ENCODE data around the gene STK4. TPM values are rescaled to one million over a fixed set of nuclear protein-coding genes. Genes with fewer than 3 reads are reported as not detected.

Gene STK4
- total and polyA plus RNA-seq, 4 experiments from 2014 or later = 151 to 374 (median 312) TPM

DNA sequence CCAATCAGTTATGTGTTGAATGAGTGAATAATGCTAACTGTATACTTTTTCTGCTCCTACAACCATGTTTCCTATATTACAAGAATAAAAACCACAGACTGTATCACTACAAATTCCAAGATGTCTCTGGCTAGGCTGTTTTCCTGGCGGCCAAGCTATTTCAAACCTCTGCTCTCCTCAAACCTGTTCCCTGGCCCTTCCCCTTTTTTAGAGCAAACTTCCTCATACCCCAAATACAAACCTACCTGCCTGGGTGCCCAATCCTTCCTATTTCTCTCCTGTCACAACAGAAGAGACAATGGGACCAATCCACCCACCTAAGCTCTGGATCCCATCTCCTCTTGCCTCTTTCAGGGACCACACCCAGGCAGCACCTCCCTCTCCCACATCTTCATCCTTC is 13.6 kb upstream of the STK4 start:
- peaks cover 62 to 75% of the 10 kb centered on the region in 2 donors for H3K36me3 Mint-ChIP-seq
- POLR2A ChIA-PET (ENCODE audit: partially characterized antibody) = no interaction called here
- H3K9me3 Mint-ChIP-seq = no peaks in the 10 kb centered on the region

DNA sequence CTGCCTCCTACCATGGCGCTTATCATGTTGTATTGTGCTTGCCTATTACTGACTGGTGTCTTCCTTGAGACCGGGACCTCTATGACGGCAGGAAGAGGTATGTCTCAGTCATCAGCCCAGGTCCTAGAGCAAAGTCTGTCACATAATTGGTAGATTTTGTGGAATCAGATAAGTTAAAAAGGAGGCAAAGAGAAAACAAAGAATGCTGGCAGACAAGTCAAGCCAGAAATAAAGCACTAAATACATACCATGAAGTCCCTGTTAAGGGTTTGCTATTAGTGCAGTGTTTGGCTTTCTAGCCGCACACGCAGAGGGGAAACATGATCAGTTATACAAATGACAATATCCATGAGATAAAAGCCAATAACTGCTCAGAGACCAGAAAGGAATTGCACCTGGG is 12.1 kb upstream of the STK4 start:
- Histone ChIP-seq H3K4me1 (ENCODE audit: insufficient read depth, low read length) (peaks cover 12% of the 10 kb centered on the region), H3K9me3 (ENCODE audit: control insufficient read depth in 1 of 2, low read length in 2 of 2) (no peaks in the 10 kb centered on the region), H3K27me3 (ENCODE audit: insufficient read depth, low read length) (no peaks in the 10 kb centered on the region), H3K36me3 (ENCODE audit: insufficient read depth, low read length) (peaks cover 61% of the 10 kb centered on the region), H3K4me3 (ENCODE audit: low read length in 2 of 2) (no peak overlapping the region), H3K27ac (ENCODE audit: low read depth, low read length) (no peak overlapping the region)
- no peak for DNase-seq
- H3K27me3 Mint-ChIP-seq = no peaks in the 10 kb centered on the region
- ChIA-PET POLR2A (ENCODE audit: partially characterized antibody) (interaction anchor here (1.1 kb wide), 2 partner anchors 25 to 62 kb away, joined by 3 read pairs; no protein-coding TSS in a partner anchor), CTCF (ENCODE audit: partially characterized antibody) (no interaction called here)
- peaks cover 66 to 67% of the 10 kb centered on the region in 2 donors for H3K36me3 Mint-ChIP-seq
- H3K4me1 Mint-ChIP-seq = peaks cover 29 to 34% (median 32%) of the 10 kb centered on the region in 4 donors
- H3K4me3 Mint-ChIP-seq = no peak overlapping the region
- H3K27ac Mint-ChIP-seq = peak overlapping the region in 4 of 7 donors; percentile 51 to 91 (median 74)
- H3K9me3 Mint-ChIP-seq = no peaks in the 10 kb centered on the region
- intact Hi-C loops (cut with micrococcal nuclease) = no loop called here

More for the DNA sequence above, 13.6 kb upstream of the STK4 start:
- no peak overlapping the region for H3K4me3 ChIP-seq (ENCODE audit: low read length in 2 of 2)
- H3K9me3 ChIP-seq (ENCODE audit: control insufficient read depth in 1 of 2, low read length in 2 of 2) = no peaks in the 10 kb centered on the region
- no peaks in the 10 kb centered on the region for H3K27me3 ChIP-seq (ENCODE audit: insufficient read depth, low read length)
- intact Hi-C loops (cut with micrococcal nuclease) = no loop called here
- H3K4me3 Mint-ChIP-seq = no peak overlapping the region
- DNase-seq = no peak
- H3K27ac ChIP-seq (ENCODE audit: low read depth, low read length) = no peak overlapping the region
- H3K27me3 Mint-ChIP-seq = no peaks in the 10 kb centered on the region
- peaks cover 16 to 20% (median 18%) of the 10 kb centered on the region in 4 donors for H3K4me1 Mint-ChIP-seq
- CTCF ChIA-PET (ENCODE audit: partially characterized antibody) = interaction anchor here (1.0 to 2.3 kb wide), 5 partner anchors 10 to 61 kb away, joined by 3 to 7 read pairs (median 5); no protein-coding TSS in a partner anchor
- peak overlapping the region in 4 of 7 donors; percentile 47 to 95 (median 78) for H3K27ac Mint-ChIP-seq
- H3K36me3 ChIP-seq (ENCODE audit: insufficient read depth, low read length) = peaks cover 69% of the 10 kb centered on the region
- H3K4me1 ChIP-seq (ENCODE audit: insufficient read depth, low read length) = no peaks in the 10 kb centered on the region

GRCh38 chr20:44955270-44955669 is 11.0 kb upstream of the STK4 start:
- no peak overlapping the region for H3K4me3 ChIP-seq (ENCODE audit: low read length in 2 of 2)
- H3K9me3 ChIP-seq (ENCODE audit: control insufficient read depth in 1 of 2, low read length in 2 of 2) = no peaks in the 10 kb centered on the region
- Mint-ChIP-seq H3K4me3 (no peak overlapping the region), H3K27me3 (no peaks in the 10 kb centered on the region), H3K27ac (peak overlapping the region in 1 of 7 donors; percentile 27), H3K36me3 (peaks cover 61 to 63% of the 10 kb centered on the region in 2 donors), H3K9me3 (no peaks in the 10 kb centered on the region), H3K4me1 (peaks cover 33 to 40% (median 39%) of the 10 kb centered on the region in 4 donors)
- H3K27ac ChIP-seq (ENCODE audit: low read depth, low read length) = no peak overlapping the region
- peaks cover 55% of the 10 kb centered on the region for H3K36me3 ChIP-seq (ENCODE audit: insufficient read depth, low read length)
- H3K27me3 ChIP-seq (ENCODE audit: insufficient read depth, low read length) = no peaks in the 10 kb centered on the region
- DNase-seq = no peak
- POLR2A ChIA-PET (ENCODE audit: partially characterized antibody) = interaction anchor here (0.9 to 1.1 kb wide), 2 partner anchors 17 to 23 kb away, joined by 3 read pairs; no protein-coding TSS in a partner anchor
- CTCF ChIA-PET (ENCODE audit: partially characterized antibody) = no interaction called here
- intact Hi-C loops (cut with micrococcal nuclease) = loop anchor here (5.0 kb wide), 1 partner anchor 37 kb away; no protein-coding TSS in a partner anchor
- peaks cover 16% of the 10 kb centered on the region for H3K4me1 ChIP-seq (ENCODE audit: insufficient read depth, low read length)

DNA sequence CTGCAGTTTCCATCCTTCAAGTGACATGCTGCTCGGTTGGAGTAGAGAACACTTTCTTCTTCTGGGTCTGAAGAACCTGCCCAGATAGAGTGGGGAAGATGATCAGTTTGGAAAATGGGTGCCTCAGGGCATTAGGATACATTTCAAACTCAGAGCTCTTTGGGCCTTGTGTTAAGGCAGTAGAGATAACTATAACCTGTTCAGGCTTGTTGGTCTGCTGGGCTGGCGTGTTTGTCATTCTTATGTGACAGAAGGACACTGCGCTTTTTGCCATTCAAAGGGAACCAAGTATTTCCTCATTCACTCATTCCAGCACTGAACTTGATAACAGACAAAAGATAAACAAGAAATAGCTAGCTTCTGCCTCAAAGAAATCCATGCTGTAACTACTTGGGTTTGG is 9.9 kb upstream of the STK4 start:
- no peak for DNase-seq
- Mint-ChIP-seq H3K27me3 (no peaks in the 10 kb centered on the region), H3K9me3 (no peaks in the 10 kb centered on the region), H3K4me3 (no peak overlapping the region), H3K36me3 (peaks cover 51 to 53% of the 10 kb centered on the region in 2 donors), H3K27ac (peak overlapping the region in 2 of 7 donors; percentile 2 to 8), H3K4me1 (peaks cover 41 to 51% (median 48%) of the 10 kb centered on the region in 4 donors)
- ChIA-PET POLR2A (ENCODE audit: partially characterized antibody) (interaction anchor here (1.3 to 7.9 kb wide), 2 partner anchors 10 to 22 kb away, joined by 3 to 78 read pairs; partner anchors contain the start of gene STK4), CTCF (ENCODE audit: partially characterized antibody) (interaction anchor here (1.7 to 2.3 kb wide), 2 partner anchors 10 to 140 kb away, joined by 3 to 5 read pairs; partner anchors contain the start of gene STK4)
- Histone ChIP-seq H3K9me3 (ENCODE audit: control insufficient read depth in 1 of 2, low read length in 2 of 2) (no peaks in the 10 kb centered on the region), H3K4me1 (ENCODE audit: insufficient read depth, low read length) (peaks cover 26% of the 10 kb centered on the region), H3K27ac (ENCODE audit: low read depth, low read length) (no peak overlapping the region), H3K27me3 (ENCODE audit: insufficient read depth, low read length) (no peaks in the 10 kb centered on the region), H3K36me3 (ENCODE audit: insufficient read depth, low read length) (peaks cover 44% of the 10 kb centered on the region), H3K4me3 (ENCODE audit: low read length in 2 of 2) (no peak overlapping the region)
- intact Hi-C loops (cut with micrococcal nuclease) = loop anchor here (5.0 kb wide), 1 partner anchor 36 kb away; no protein-coding TSS in a partner anchor

GRCh38 chr20:44958276-44958675 is 8.0 kb upstream of the STK4 start:
- Mint-ChIP-seq H3K4me3 (peak overlapping the region in 7 of 8 donors; percentile 94 to 100 (median 98)), H3K4me1 (peaks cover 34 to 46% (median 40%) of the 10 kb centered on the region in 4 donors), H3K27ac (peak overlapping the region in 2 of 7 donors; percentile 54 to 84), H3K27me3 (no peaks in the 10 kb centered on the region), H3K9me3 (no peaks in the 10 kb centered on the region), H3K36me3 (peaks cover 33 to 34% of the 10 kb centered on the region in 2 donors)
- no peaks in the 10 kb centered on the region for H3K27me3 ChIP-seq (ENCODE audit: insufficient read depth, low read length)
- H3K36me3 ChIP-seq (ENCODE audit: insufficient read depth, low read length) = peaks cover 32% of the 10 kb centered on the region
- no peaks in the 10 kb centered on the region for H3K9me3 ChIP-seq (ENCODE audit: control insufficient read depth in 1 of 2, low read length in 2 of 2)
- ChIA-PET CTCF (ENCODE audit: partially characterized antibody) (interaction anchor here (1.2 to 5.3 kb wide), 7 partner anchors 9 to 138 kb away, joined by 3 to 25 read pairs (median 5); no protein-coding TSS in a partner anchor), POLR2A (ENCODE audit: partially characterized antibody) (interaction anchor here (0.7 to 7.9 kb wide), 9 partner anchors 9 to 205 kb away, joined by 3 to 78 read pairs (median 3); no protein-coding TSS in a partner anchor)
- intact Hi-C loops (cut with micrococcal nuclease) = loop anchor here (5.0 kb wide), 1 partner anchor 34 kb away; no protein-coding TSS in a partner anchor
- H3K27ac ChIP-seq (ENCODE audit: low read depth, low read length) = no peak overlapping the region
- peaks cover 32% of the 10 kb centered on the region for H3K4me1 ChIP-seq (ENCODE audit: insufficient read depth, low read length)
- no peak overlapping the region for H3K4me3 ChIP-seq (ENCODE audit: low read length in 2 of 2)
- no peak for DNase-seq

DNA sequence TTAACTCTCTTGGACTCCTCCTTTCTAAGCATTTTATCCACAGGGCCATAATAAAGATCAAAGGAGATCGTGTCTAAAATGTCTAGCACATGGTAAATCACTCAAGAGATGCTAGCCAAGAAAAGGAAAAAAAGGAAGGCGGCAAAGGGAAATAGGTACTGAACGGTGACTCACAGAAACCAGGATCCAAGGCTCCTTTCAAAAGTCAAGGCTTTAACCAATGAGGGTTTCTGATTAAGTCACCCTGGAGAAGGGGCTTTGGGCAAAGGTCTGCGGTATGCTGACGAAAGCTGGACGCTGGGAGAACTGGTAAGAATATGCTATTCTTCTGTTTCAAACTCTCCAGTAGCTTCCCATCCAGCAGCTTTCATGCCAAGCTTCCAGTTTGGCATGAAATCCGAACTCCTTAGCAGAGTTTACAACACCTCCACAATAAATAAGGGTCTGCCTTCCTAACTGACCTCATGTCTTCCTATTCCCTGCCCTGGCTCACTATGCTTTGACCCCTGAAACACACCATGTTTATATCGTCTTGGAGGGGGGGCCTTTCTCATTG is 7.2 kb upstream of the STK4 start:
- DNase-seq = peak in 1 of 5 donors; percentile 36
- intact Hi-C loops (cut with micrococcal nuclease) = loop anchor here (5.0 kb wide), 1 partner anchor 33 kb away; no protein-coding TSS in a partner anchor
- no peaks in the 10 kb centered on the region for H3K27me3 ChIP-seq (ENCODE audit: insufficient read depth, low read length)
- peaks cover 23% of the 10 kb centered on the region for H3K36me3 ChIP-seq (ENCODE audit: insufficient read depth, low read length)
- POLR2A ChIA-PET (ENCODE audit: partially characterized antibody) = interaction anchor here (1.1 to 7.9 kb wide), 8 partner anchors 8 to 137 kb away, joined by 3 to 78 read pairs (median 8); partner anchors contain the start of gene YWHAB
- H3K4me3 ChIP-seq (ENCODE audit: low read length in 2 of 2) = peak overlapping the region; percentile 54 to 67
- peak overlapping the region; percentile 66 for H3K27ac ChIP-seq (ENCODE audit: low read depth, low read length)
- peaks cover 24 to 26% of the 10 kb centered on the region in 2 donors for H3K36me3 Mint-ChIP-seq
- no peaks in the 10 kb centered on the region for H3K27me3 Mint-ChIP-seq
- no peaks in the 10 kb centered on the region for H3K9me3 Mint-ChIP-seq
- peaks cover 32% of the 10 kb centered on the region for H3K4me1 ChIP-seq (ENCODE audit: insufficient read depth, low read length)
- H3K27ac Mint-ChIP-seq = peak overlapping the region in 6 of 7 donors; percentile 84 to 98 (median 96)
- peaks cover 34 to 48% (median 36%) of the 10 kb centered on the region in 4 donors for H3K4me1 Mint-ChIP-seq
- H3K9me3 ChIP-seq (ENCODE audit: control insufficient read depth in 1 of 2, low read length in 2 of 2) = no peaks in the 10 kb centered on the region
- CTCF ChIA-PET (ENCODE audit: partially characterized antibody) = interaction anchor here (1.1 to 5.3 kb wide), 16 partner anchors 8 to 137 kb away, joined by 3 to 28 read pairs (median 5); partner anchors contain the start of gene YWHAB
- peak overlapping the region; percentile 94 to 100 (median 98) for H3K4me3 Mint-ChIP-seq

Data from CD4-positive, alpha-beta memory T cell (primary cell).